Esophagus (tissue), 2 donors: ENCODE measurements around the gene TRAIP. TPM values are rescaled to one million over a fixed set of nuclear protein-coding genes. Genes with fewer than 3 reads are reported as not detected.
A peak's percentile ranks its signal among the peaks of the same experiment; 100 is the strongest.

Source experiments
- H3K27ac ChIP-seq, 2 donors: one replicate each; pipeline ENCODE4 v1.5.1; 2013; ENCODE audit warnings: low read depth in 2 of 2, mild to moderate bottlenecking in 2 of 2, inconsistent platforms in 1 of 2, low read length in 1 of 2, moderate library complexity in 1 of 2
- H3K27me3 ChIP-seq, 2 donors: one replicate each; pipeline ENCODE4 v1.6.1; 2013; ENCODE audit warnings: low read length in 2 of 2, control low read depth in 1 of 2, mild to moderate bottlenecking in 1 of 2; ENCODE audit not compliant: insufficient read depth in 2 of 2, control insufficient read depth in 1 of 2
- H3K36me3 ChIP-seq, 2 donors: one replicate each; pipeline ENCODE4 v1.6.1; 2013; ENCODE audit warnings: low read length in 1 of 2; ENCODE audit not compliant: control insufficient read depth in 2 of 2, insufficient read depth in 2 of 2
- H3K4me1 ChIP-seq, 2 donors: one replicate each; pipeline ENCODE4 v1.6.1; 2013; ENCODE audit warnings: low read length in 1 of 2; ENCODE audit not compliant: control insufficient read depth in 2 of 2, insufficient read depth in 2 of 2
- H3K4me3 ChIP-seq, 2 donors: one replicate each; pipeline ENCODE4 v1.5.1; 2013; ENCODE audit warnings: low read length in 2 of 2, mild to moderate bottlenecking in 2 of 2, low read depth in 1 of 2, moderate library complexity in 1 of 2
- H3K9me3 ChIP-seq, 2 donors: one replicate each; pipeline ENCODE4 v1.6.1; 2013; ENCODE audit warnings: mild to moderate bottlenecking in 2 of 2, low read depth in 1 of 2, low read length in 1 of 2, moderate library complexity in 1 of 2; ENCODE audit not compliant: control insufficient read depth in 2 of 2, insufficient read depth in 1 of 2
- WGBS, 2 donors: extraction: QIAGEN DNeasy Blood & Tissue Kit; methylation state at CpG; one replicate each; pipeline ENCODE4 v1.1.7; 2013; 5-methylcytosine and 5-hydroxymethylcytosine counted together
- polyA plus RNA-seq, 2 donors: library from polyadenylated mRNA; stranded (reverse); fragments of 200-250 nt; gene quantifications; one replicate each; pipeline ENCODE4 v1.2.3, GENCODE V29; 2013
- donor health status: healthy with polysubstance abuse.
- donor health status: Bipolar disorder and iron deficiency.

Gene TRAIP
- polyA plus RNA-seq, 2 donors = 4.1 to 4.3 TPM

GRCh38 chr3:49865198-49865784 is 8.9 kb upstream of the TRAIP start:
- peaks cover 0 to 5% of the 10 kb centered on the region in 2 donors for H3K27me3 ChIP-seq
- WGBS, 2 donors = 41 to 47% methylated on average over 7 of the region's 7 CpGs
- H3K36me3 ChIP-seq = no peaks in the 10 kb centered on the region
- no peak overlapping the region for H3K4me3 ChIP-seq
- H3K9me3 ChIP-seq = no peaks in the 10 kb centered on the region
- no peak overlapping the region for H3K27ac ChIP-seq
- H3K4me1 ChIP-seq = peaks cover 3% of the 10 kb centered on the region in 2 donors

DNA sequence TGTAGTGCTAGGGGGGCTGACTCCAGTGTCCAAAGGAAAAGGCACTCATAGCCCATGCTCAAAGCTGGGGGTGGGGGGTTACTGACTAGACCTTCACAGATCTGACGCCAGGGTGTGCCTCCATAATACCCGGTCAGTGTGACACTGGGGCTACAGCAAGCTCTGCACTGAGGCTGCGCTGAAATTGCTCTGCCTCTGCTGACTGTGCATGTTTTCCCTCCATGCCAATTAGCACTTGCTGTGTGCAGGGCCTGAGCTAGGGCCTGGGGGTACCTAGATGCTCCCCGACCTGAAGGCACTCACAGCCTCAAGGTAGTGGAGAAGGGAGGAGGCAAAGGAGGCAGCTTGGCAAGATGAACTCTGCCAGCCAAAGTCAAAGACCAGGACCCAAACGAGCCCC is 8.1 kb upstream of the TRAIP start:
- 50 to 60% methylated on average over 5 of the region's 5 CpGs for WGBS, 2 donors
- no peaks in the 10 kb centered on the region for H3K36me3 ChIP-seq
- peaks cover 0 to 2% of the 10 kb centered on the region in 2 donors for H3K27me3 ChIP-seq

DNA sequence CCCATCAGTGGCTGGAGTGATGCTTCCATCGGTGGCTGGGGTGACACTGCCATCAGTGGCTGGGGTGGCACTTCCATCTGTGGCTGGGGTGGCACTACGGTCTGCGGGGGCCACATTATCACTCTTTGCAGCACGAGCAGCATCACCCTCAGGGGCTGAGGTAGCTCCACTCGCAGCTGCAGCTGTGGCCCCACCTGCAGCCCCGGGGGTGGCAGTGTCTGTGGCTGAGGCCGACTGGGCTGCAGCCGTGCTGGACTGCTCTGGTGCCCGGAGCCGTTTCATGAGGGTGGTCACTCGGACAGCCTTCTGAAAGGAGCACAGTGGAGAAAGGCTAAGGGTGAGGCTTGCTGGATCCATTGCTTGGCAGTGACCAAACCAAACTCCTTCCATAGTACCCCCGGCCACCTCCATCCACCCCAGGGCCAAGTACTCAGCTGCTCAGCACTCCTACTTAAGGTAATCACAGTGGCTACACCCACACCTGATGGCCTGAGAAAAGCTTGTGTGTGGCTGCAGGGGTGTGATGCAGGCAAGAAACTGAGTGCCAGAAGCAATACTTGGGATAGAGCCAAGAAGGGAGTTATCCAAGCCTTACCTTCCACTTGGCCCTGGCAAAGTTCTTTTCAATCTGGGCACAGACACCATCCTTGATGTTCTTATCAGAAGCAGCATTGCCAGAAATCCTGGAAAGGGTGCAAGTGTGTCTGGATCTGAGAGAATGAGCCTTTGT is 3.4 kb upstream of the TRAIP start:
- H3K27me3 ChIP-seq = no peaks in the 10 kb centered on the region
- H3K27ac ChIP-seq = no peak overlapping the region
- 81 to 82% methylated on average over 12 of the region's 12 CpGs for WGBS, 2 donors
- no peaks in the 10 kb centered on the region for H3K4me1 ChIP-seq
- H3K9me3 ChIP-seq = no peaks in the 10 kb centered on the region
- H3K36me3 ChIP-seq = no peaks in the 10 kb centered on the region
- no peak overlapping the region for H3K4me3 ChIP-seq

More for the DNA sequence above, 8.1 kb upstream of the TRAIP start:
- Histone ChIP-seq H3K27ac (no peak overlapping the region), H3K4me1 (peaks cover 2 to 3% of the 10 kb centered on the region in 2 donors), H3K4me3 (no peak overlapping the region), H3K9me3 (no peaks in the 10 kb centered on the region)

- Histone ChIP-seq H3K4me1 (no peaks in the 10 kb centered on the region), H3K4me3 (peak overlapping the region; percentile 72 to 84), H3K9me3 (no peaks in the 10 kb centered on the region), H3K36me3 (no peaks in the 10 kb centered on the region), H3K27me3 (no peaks in the 10 kb centered on the region), H3K27ac (no peak overlapping the region)
- WGBS, 2 donors = 54 to 61% methylated on average over 5 of the region's 5 CpGs
Measured at GRCh38 chr3:49855662-49856061, 702 bp downstream of the TRAIP start.

GRCh38 chr3:49845694-49846093 is 10.7 kb downstream of the TRAIP start:
- H3K27me3 ChIP-seq = no peaks in the 10 kb centered on the region
- WGBS, 2 donors = 73 to 92% methylated on average over 3 of the region's 3 CpGs
- H3K4me1 ChIP-seq = no peaks in the 10 kb centered on the region
- H3K36me3 ChIP-seq = peaks cover 0 to 4% of the 10 kb centered on the region in 2 donors
- no peak overlapping the region for H3K4me3 ChIP-seq
- no peak overlapping the region for H3K27ac ChIP-seq
- H3K9me3 ChIP-seq = no peaks in the 10 kb centered on the region

- Histone ChIP-seq H3K27ac (no peak overlapping the region), H3K36me3 (peaks cover 0 to 4% of the 10 kb centered on the region in 2 donors), H3K4me3 (no peak overlapping the region), H3K27me3 (no peaks in the 10 kb centered on the region), H3K4me1 (no peaks in the 10 kb centered on the region), H3K9me3 (no peaks in the 10 kb centered on the region)
- 82 to 92% methylated on average over 5 of the region's 5 CpGs for WGBS, 2 donors
Measured at GRCh38 chr3:49844464-49845183, 11.7 kb downstream of the TRAIP start.

DNA sequence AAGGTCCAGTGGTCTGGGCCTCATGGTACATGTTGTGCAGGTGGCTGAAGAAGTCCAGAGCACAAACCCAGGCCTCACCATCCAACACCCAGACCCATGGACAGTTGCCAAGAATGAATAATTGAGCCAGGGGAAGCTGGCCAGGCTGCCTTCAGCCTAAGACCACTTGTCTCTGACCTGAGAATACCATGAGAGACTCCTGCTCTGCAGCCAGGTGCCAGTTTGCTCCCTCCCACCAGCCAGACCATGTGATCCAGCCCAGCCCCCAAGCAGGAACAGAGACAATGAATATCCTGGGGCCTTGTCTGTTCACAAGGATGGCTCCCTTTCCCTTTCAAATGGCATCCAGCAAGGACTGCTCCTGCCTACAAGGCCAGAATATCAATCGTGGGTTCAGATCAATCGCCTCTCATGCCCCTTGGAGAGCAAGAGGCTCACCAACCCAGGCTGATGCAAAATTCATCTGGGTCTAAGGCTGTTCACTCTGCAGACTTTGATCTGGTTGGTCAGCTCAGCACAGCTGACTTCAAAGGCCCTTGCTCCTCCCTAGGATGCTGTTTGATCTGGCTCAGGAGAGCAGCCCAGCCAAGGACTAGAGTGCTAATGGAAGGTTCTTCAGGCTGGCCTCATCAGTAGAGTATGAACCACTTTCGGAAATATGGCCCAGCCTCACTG is 13.4 kb downstream of the TRAIP start:
- Histone ChIP-seq H3K36me3 (peaks cover 0 to 4% of the 10 kb centered on the region in 2 donors), H3K4me3 (no peak overlapping the region), H3K27me3 (no peaks in the 10 kb centered on the region), H3K4me1 (peaks cover 0 to 3% of the 10 kb centered on the region in 2 donors), H3K27ac (no peak overlapping the region), H3K9me3 (no peaks in the 10 kb centered on the region)
- WGBS, 2 donors = 95% methylated on average over 3 of the region's 3 CpGs

DNA sequence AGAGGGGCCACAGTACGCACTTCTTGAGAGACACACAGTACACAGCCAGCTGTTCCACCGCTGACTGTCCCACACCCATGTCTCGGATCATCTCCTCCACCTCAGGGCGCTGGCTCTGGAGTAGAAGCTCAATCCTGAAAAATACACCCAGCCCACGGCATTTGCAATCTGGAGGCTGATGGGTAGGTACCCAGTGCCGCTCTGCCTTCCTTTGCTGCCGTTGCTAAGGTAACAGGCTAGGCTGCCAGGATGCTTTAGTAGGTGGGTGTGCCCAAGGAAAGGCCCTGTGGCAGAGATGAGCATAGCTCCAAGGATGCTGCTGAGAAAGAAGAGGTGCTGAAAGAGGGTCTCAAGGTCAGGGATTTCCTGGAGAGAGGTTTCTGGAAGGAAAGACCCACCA is 14.6 kb downstream of the TRAIP start:
- Histone ChIP-seq H3K27me3 (no peaks in the 10 kb centered on the region), H3K4me1 (peaks cover 0 to 3% of the 10 kb centered on the region in 2 donors), H3K36me3 (peaks cover 0 to 4% of the 10 kb centered on the region in 2 donors), H3K4me3 (no peak overlapping the region), H3K9me3 (no peaks in the 10 kb centered on the region), H3K27ac (no peak overlapping the region)
- WGBS, 2 donors = 84 to 88% methylated on average over 7 of the region's 7 CpGs

DNA sequence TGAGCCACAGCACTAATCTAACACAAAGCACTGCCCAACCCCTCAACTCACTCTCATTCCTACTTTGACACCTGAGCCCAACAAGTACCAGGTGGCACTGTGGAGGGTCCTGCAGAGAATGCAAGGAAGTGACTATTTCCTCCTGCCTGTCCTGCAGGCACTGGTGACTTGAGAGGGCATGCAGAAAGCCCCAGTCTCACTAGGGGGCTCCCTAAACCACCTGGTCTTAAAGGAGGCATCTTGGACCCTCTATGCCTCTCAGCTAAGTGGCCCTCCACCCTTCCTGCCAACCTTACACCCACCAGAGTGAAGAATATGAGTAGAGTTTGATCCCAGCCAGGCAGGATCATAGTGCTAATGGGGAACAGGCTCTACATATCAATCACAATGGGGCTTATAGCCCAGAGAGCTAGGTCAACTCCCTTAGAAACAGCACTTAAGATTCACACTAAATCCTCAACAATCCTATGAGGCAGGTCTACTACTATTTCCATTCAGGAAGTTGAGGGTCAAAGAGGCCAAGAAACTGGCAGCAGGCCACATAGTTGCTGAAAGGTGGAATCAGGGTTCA is 15.2 kb downstream of the TRAIP start:
- Histone ChIP-seq H3K27ac (no peak overlapping the region), H3K9me3 (no peaks in the 10 kb centered on the region), H3K27me3 (no peaks in the 10 kb centered on the region), H3K4me3 (no peak overlapping the region), H3K4me1 (peaks cover 0 to 3% of the 10 kb centered on the region in 2 donors), H3K36me3 (peaks cover 0 to 4% of the 10 kb centered on the region in 2 donors)
